ENCODE data around the gene ATP8B1. TPM values are rescaled to one million over a fixed set of nuclear protein-coding genes. Genes with fewer than 3 reads are reported as not detected.

ATP8B1 gene
- polyA plus RNA-seq, 3 donors, result 23.1 to 32.7 (median 31.3) TPM

- no peak for DNase-seq (ENCODE audit: low read depth in 3 of 3, low spot score in 2 of 3)
Measured at GRCh38 chr18:57631697-57632096, 171.4 kb downstream of the ATP8B1 start.

GRCh38 chr18:57630754-57631595 lies 172.1 kb downstream of the ATP8B1 start:
- no peak for DNase-seq (ENCODE audit: low read depth in 3 of 3, low spot score in 2 of 3)

- DNase-seq (ENCODE audit: low read depth in 3 of 3, low spot score in 2 of 3), result peak; percentile 82 to 90 (median 90)
Measured at GRCh38 chr18:57630002-57630753, 172.9 kb downstream of the ATP8B1 start.

GRCh38 chr18:57629422-57629821 lies 173.7 kb downstream of the ATP8B1 start:
- no peak for DNase-seq (ENCODE audit: low read depth in 3 of 3, low spot score in 2 of 3)

DNA sequence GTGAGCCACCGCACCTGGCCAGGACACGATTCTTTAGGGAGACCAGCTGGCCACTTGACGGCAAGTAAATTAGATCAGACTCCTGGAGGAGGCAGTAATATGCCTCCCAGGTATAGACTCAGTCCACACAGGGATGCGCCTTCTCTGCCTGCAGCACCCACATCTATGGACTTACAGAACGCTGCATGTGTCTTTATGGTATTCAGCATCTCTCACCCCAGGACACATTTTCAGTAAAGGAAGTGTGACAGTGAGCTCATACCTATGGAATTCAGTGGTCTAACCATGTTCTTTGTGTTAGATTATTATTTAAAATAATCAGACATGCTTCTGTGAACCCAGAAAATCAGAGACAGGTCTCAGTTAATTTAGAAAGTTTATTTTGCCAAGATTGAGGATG lies 175.6 kb downstream of the ATP8B1 start:
- no peak for DNase-seq (ENCODE audit: low read depth in 3 of 3, low spot score in 2 of 3)

DNA sequence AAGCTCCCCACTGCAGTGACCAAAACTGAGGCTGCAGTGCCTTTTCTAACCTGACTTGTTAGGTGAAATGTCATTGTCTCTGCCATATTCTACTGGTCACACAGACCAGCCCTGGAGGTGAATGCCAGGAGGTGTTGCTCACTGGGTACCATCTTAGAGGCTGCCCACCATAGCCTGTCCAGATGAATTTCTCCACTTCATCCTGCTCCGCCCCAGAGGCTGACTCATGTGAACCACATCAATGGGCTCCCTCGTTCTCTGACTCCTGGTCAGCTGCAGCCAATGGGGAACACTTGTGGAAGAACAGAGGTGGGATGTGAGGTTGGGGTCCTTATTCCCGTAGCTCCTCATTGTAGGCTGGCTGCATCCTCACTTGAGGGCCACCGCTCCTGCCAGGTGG lies 178.1 kb downstream of the ATP8B1 start:
- DNase-seq (ENCODE audit: low read depth in 3 of 3, low spot score in 2 of 3), result no peak

DNA sequence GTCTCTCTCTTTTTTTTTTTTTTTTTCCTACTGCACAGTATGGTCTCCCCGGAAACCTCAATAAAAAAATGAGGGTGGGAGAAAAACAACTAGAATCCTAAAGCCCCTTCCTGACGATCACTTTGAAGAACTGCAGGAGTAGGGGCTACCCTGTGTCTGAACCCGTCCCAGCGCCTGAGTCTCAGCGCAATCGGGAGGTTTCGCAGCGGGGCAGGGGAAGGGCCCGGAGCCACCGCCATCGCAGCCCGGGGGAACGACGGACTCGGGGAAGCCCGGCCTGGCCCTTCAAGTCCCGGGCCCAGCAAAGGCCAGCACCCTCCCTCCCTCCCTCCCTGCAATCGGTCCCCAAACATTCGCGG lies 181.9 kb downstream of the ATP8B1 start:
- DNase-seq (ENCODE audit: low read depth in 3 of 3, low spot score in 2 of 3), result no peak

DNA sequence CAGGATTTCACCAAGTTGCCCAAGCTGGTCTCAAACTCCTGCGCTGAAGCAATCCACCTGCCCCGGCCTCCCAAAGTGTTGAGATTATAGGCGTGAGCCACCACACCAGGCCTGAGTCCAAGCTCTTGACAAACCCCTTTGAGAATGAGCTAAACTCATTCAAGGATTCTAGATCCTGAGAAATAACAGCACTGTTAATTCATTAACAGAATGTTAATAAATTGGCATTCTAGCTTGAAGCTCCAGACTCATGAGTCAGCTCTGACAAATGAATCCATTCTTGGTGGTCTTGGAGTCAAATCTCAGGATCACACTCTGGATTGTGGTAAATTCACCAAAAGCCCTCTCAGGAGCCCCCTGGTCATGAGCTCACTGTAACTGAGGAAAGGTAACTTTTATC lies 183.2 kb downstream of the ATP8B1 start:
- DNase-seq (ENCODE audit: low read depth in 3 of 3, low spot score in 2 of 3), result no peak

GRCh38 chr18:57618910-57619309 lies 184.2 kb downstream of the ATP8B1 start:
- no peak for DNase-seq (ENCODE audit: low read depth in 3 of 3, low spot score in 2 of 3)

DNA sequence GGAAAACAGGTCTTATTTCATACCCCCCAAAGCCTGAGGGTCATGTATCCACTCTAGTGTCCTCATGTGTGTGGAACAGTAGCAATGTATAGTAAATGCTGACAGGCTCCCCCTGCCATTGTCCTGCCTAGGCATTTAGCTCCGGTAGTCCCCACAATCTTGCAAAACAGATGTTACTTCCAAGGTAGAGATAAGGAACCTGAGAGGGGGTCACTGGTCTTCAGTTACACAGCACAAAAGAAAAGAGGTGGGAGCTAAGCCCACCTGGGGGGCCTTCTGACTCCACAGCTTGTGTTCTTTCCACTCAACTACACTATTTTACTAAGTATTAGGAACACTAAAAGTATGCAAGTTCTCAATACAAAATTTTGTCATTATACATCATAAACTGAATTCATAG lies 199.2 kb downstream of the ATP8B1 start:
- DNase-seq (ENCODE audit: low read depth in 3 of 3, low spot score in 2 of 3), result no peak

Other genes starting within 250 kb of the ATP8B1 start
- gene FECH, start 216.6 kb downstream of the ATP8B1 start, polyA plus RNA-seq (ENCODE audit: insufficient read length in 3 of 3), result 10 to 100 TPM; 38.0 to 45.1 (median 41.1) TPM
- 100 to 1,000 TPM; 211 to 237 (median 211) TPM for gene NARS1, start 181.5 kb downstream of the ATP8B1 start, polyA plus RNA-seq (ENCODE audit: insufficient read length in 3 of 3)
- gene NEDD4L, start 240.9 kb upstream of the ATP8B1 start, polyA plus RNA-seq (ENCODE audit: insufficient read length in 3 of 3), result 100 to 1,000 TPM; 117 to 129 (median 122) TPM

Measured in right renal cortex interstitium (tissue), 3 donors.